ENCODE results near the gene YEATS2. TPM values are rescaled to one million over a fixed set of nuclear protein-coding genes. Genes with fewer than 3 reads are reported as not detected.
A peak's percentile ranks its signal among the peaks of the same experiment; 100 is the strongest.
"Not testable (repeated sequence)": the region's sequence is repeated elsewhere in the genome, so short reads cannot be mapped to it uniquely, and the experiment has no call there.

YEATS2 gene
- polyA plus RNA-seq, 3 donors from 2014 or later, result 2.1 to 6.3 (median 2.4) TPM

- Mint-ChIP-seq H3K4me1 (peaks cover 4 to 7% of the 10 kb centered on the region in 2 donors), H3K27me3 (ENCODE audit: low read depth in 3 of 3) (peaks cover 0 to 3% (median 0%) of the 10 kb centered on the region in 3 donors), H3K4me3 (no peak overlapping the region), H3K36me3 (peaks cover 7 to 19% (median 9%) of the 10 kb centered on the region in 3 donors), H3K27ac (no peak overlapping the region), H3K9me3 (no peaks in the 10 kb centered on the region)
- DNase-seq, result no peak
Observed at GRCh38 chr3:183769453-183769852, 71.9 kb downstream of the YEATS2 start.

GRCh38 chr3:183774631-183775030 lies 77.0 kb downstream of the YEATS2 start:
- DNase-seq, result no peak
- Mint-ChIP-seq H3K4me1 (no peaks in the 10 kb centered on the region), H3K27ac (no peak overlapping the region), H3K27me3 (ENCODE audit: low read depth in 3 of 3) (peaks cover 0 to 2% (median 0%) of the 10 kb centered on the region in 3 donors), H3K4me3 (no peak overlapping the region), H3K36me3 (peaks cover 17 to 39% (median 33%) of the 10 kb centered on the region in 3 donors), H3K9me3 (no peaks in the 10 kb centered on the region)

GRCh38 chr3:183775781-183776180 lies 78.2 kb downstream of the YEATS2 start:
- H3K27me3 Mint-ChIP-seq (ENCODE audit: low read depth in 3 of 3), result peaks cover 0 to 2% (median 0%) of the 10 kb centered on the region in 3 donors
- no peaks in the 10 kb centered on the region for H3K9me3 Mint-ChIP-seq
- no peak for DNase-seq
- peaks cover 17 to 47% (median 41%) of the 10 kb centered on the region in 3 donors for H3K36me3 Mint-ChIP-seq
- H3K4me3 Mint-ChIP-seq, result no peak overlapping the region
- no peaks in the 10 kb centered on the region for H3K4me1 Mint-ChIP-seq
- no peak overlapping the region for H3K27ac Mint-ChIP-seq

- not testable (repeated sequence) for H3K27me3 Mint-ChIP-seq (ENCODE audit: low read depth in 3 of 3); H3K4me1 Mint-ChIP-seq; H3K9me3 Mint-ChIP-seq; H3K27ac Mint-ChIP-seq; H3K4me3 Mint-ChIP-seq; DNase-seq
- H3K36me3 Mint-ChIP-seq, result peaks cover 17 to 54% (median 45%) of the 10 kb centered on the region in 3 donors
Observed at GRCh38 chr3:183776451-183776850, 78.9 kb downstream of the YEATS2 start.

GRCh38 chr3:183777016-183777618 lies 79.5 kb downstream of the YEATS2 start:
- no peak overlapping the region for H3K27ac Mint-ChIP-seq
- no peak overlapping the region for H3K4me3 Mint-ChIP-seq
- H3K9me3 Mint-ChIP-seq, result no peaks in the 10 kb centered on the region
- H3K4me1 Mint-ChIP-seq, result no peaks in the 10 kb centered on the region
- peaks cover 22 to 58% (median 45%) of the 10 kb centered on the region in 3 donors for H3K36me3 Mint-ChIP-seq
- DNase-seq, result no peak
- H3K27me3 Mint-ChIP-seq (ENCODE audit: low read depth in 3 of 3), result peaks cover 0 to 2% (median 0%) of the 10 kb centered on the region in 3 donors

GRCh38 chr3:183779896-183780465 lies 82.4 kb downstream of the YEATS2 start:
- Mint-ChIP-seq H3K4me1 (no peaks in the 10 kb centered on the region), H3K27ac (no peak overlapping the region), H3K27me3 (ENCODE audit: low read depth in 3 of 3) (peaks cover 0 to 4% (median 0%) of the 10 kb centered on the region in 3 donors), H3K4me3 (no peak overlapping the region), H3K9me3 (no peaks in the 10 kb centered on the region), H3K36me3 (peaks cover 22 to 56% (median 33%) of the 10 kb centered on the region in 3 donors)
- DNase-seq, result no peak

GRCh38 chr3:183781246-183781645 lies 83.6 kb downstream of the YEATS2 start:
- Mint-ChIP-seq H3K4me1 (no peaks in the 10 kb centered on the region), H3K27me3 (ENCODE audit: low read depth in 3 of 3) (peaks cover 0 to 2% (median 0%) of the 10 kb centered on the region in 3 donors), H3K9me3 (no peaks in the 10 kb centered on the region), H3K36me3 (peaks cover 18 to 55% (median 27%) of the 10 kb centered on the region in 3 donors), H3K4me3 (no peak overlapping the region), H3K27ac (no peak overlapping the region)
- DNase-seq, result no peak

- no peak overlapping the region for H3K27ac Mint-ChIP-seq
- H3K9me3 Mint-ChIP-seq, result no peaks in the 10 kb centered on the region
- DNase-seq, result no peak
- no peak overlapping the region for H3K4me3 Mint-ChIP-seq
- peaks cover 18 to 58% (median 19%) of the 10 kb centered on the region in 3 donors for H3K36me3 Mint-ChIP-seq
- no peaks in the 10 kb centered on the region for H3K4me1 Mint-ChIP-seq
- H3K27me3 Mint-ChIP-seq (ENCODE audit: low read depth in 3 of 3), result peaks cover 0 to 2% (median 0%) of the 10 kb centered on the region in 3 donors
Observed at GRCh38 chr3:183782576-183783276, 85.1 kb downstream of the YEATS2 start.

GRCh38 chr3:183784503-183784902 lies 86.9 kb downstream of the YEATS2 start:
- DNase-seq; H3K4me1 Mint-ChIP-seq; H3K4me3 Mint-ChIP-seq; H3K27ac Mint-ChIP-seq; H3K27me3 Mint-ChIP-seq (ENCODE audit: low read depth in 3 of 3); H3K9me3 Mint-ChIP-seq: not testable (repeated sequence)
- peaks cover 16 to 55% (median 23%) of the 10 kb centered on the region in 3 donors for H3K36me3 Mint-ChIP-seq

- H3K27me3 Mint-ChIP-seq (ENCODE audit: low read depth in 3 of 3), result peaks cover 0 to 2% (median 0%) of the 10 kb centered on the region in 3 donors
- DNase-seq, result no peak
- no peaks in the 10 kb centered on the region for H3K9me3 Mint-ChIP-seq
- no peak overlapping the region for H3K4me3 Mint-ChIP-seq
- H3K4me1 Mint-ChIP-seq, result no peaks in the 10 kb centered on the region
- peaks cover 16 to 53% (median 35%) of the 10 kb centered on the region in 3 donors for H3K36me3 Mint-ChIP-seq
- H3K27ac Mint-ChIP-seq, result peak overlapping the region in 1 of 6 donors; percentile 8
Observed at GRCh38 chr3:183789826-183790225, 92.2 kb downstream of the YEATS2 start.

- Mint-ChIP-seq H3K4me3 (no peak overlapping the region), H3K36me3 (peaks cover 16 to 53% (median 35%) of the 10 kb centered on the region in 3 donors), H3K9me3 (no peaks in the 10 kb centered on the region), H3K27ac (peak overlapping the region in 1 of 6 donors; percentile 32), H3K4me1 (no peaks in the 10 kb centered on the region), H3K27me3 (ENCODE audit: low read depth in 3 of 3) (peaks cover 0 to 2% (median 0%) of the 10 kb centered on the region in 3 donors)
- DNase-seq, result no peak
Observed at GRCh38 chr3:183790700-183791099, 93.1 kb downstream of the YEATS2 start.

- Mint-ChIP-seq H3K36me3 (peaks cover 24 to 49% (median 33%) of the 10 kb centered on the region in 3 donors), H3K4me3 (no peak overlapping the region), H3K9me3 (no peaks in the 10 kb centered on the region), H3K27me3 (ENCODE audit: low read depth in 3 of 3) (peaks cover 0 to 2% (median 0%) of the 10 kb centered on the region in 3 donors), H3K4me1 (no peaks in the 10 kb centered on the region), H3K27ac (no peak overlapping the region)
- no peak for DNase-seq
Observed at GRCh38 chr3:183792976-183793375, 95.4 kb downstream of the YEATS2 start.

GRCh38 chr3:183794452-183794851 lies 96.9 kb downstream of the YEATS2 start:
- Mint-ChIP-seq H3K4me1 (no peaks in the 10 kb centered on the region), H3K27me3 (ENCODE audit: low read depth in 3 of 3) (no peaks in the 10 kb centered on the region), H3K36me3 (peaks cover 31 to 51% (median 34%) of the 10 kb centered on the region in 3 donors), H3K4me3 (no peak overlapping the region), H3K27ac (no peak overlapping the region), H3K9me3 (no peaks in the 10 kb centered on the region)
- no peak for DNase-seq

GRCh38 chr3:183796372-183796771 lies 98.8 kb downstream of the YEATS2 start:
- no peak overlapping the region for H3K27ac Mint-ChIP-seq
- no peak for DNase-seq
- no peaks in the 10 kb centered on the region for H3K9me3 Mint-ChIP-seq
- H3K27me3 Mint-ChIP-seq (ENCODE audit: low read depth in 3 of 3), result no peaks in the 10 kb centered on the region
- H3K36me3 Mint-ChIP-seq, result peaks cover 28 to 46% (median 41%) of the 10 kb centered on the region in 3 donors
- no peaks in the 10 kb centered on the region for H3K4me1 Mint-ChIP-seq
- no peak overlapping the region for H3K4me3 Mint-ChIP-seq

Data from immature natural killer cell (primary cell).